Dermis microvascular lymphatic vessel endothelial cell (primary cell): ENCODE measurements around the gene YWHAQ. TPM values are rescaled to one million over a fixed set of nuclear protein-coding genes. Genes with fewer than 3 reads are reported as not detected.
"Not testable (repeated sequence)": the region's sequence is repeated elsewhere in the genome, so short reads cannot be mapped to it uniquely, and the experiment has no call there.

Experiments
- DNase-seq, 2 donors: peaks; one replicate each; pipeline versions ENCODE4 v3.0.0 to v3.0.0-alpha.2; 2010; ENCODE audit warnings: low read depth in 2 of 2
- total RNA-seq: library from RNA; depleted of rRNA; stranded (reverse); fragments of >200 nt; gene quantifications from 2 replicates; pipeline ENCODE4 v1.2.1, GENCODE V29; 2014

The YWHAQ gene
- total RNA-seq, 1 donor from 2014 or later: 199 TPM

DNA sequence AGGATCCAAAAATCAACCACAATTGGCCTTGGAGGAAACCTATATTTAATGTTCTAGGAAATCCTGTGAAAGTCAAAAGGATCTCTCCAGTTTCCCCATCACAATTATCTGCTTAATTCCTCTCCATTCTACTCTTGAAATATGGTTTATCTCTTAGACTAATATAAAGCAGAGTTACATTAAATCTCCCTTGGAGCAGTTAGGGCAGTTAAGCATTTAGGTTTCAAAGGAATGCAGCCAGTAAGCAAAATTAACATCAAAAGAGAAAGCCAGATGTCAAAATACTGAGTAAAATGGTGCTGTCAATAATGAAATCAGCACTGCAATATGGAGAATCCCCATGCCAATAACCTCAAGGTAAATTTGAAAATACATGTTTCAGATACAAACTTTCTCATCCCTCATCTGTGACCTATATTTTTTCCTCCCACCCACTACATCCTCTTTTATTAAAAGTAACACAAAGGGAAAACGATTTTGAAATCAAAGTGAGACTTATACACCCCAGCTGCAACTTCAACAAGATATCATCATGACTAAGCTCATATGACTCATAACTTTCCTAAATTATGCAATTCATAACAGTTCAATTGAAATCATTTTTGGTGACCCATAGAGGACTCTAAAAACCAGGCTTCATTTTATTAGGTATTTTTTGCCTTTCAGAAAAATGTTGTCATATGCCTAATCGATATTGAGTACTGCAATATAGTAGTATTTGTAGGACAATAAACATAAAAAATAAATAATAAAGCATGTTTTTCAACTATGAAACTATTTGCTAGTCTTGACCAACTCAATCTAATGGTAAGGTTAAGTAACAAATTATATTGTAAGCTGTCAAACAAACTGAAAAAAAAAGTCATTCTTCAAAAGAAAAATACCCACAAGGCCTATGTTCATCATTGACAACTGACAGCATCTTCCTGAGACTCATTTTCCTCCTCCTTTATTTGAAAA lies 78.3 kb downstream of the YWHAQ start:
- DNase-seq: peak; percentile 69 to 82

DNA sequence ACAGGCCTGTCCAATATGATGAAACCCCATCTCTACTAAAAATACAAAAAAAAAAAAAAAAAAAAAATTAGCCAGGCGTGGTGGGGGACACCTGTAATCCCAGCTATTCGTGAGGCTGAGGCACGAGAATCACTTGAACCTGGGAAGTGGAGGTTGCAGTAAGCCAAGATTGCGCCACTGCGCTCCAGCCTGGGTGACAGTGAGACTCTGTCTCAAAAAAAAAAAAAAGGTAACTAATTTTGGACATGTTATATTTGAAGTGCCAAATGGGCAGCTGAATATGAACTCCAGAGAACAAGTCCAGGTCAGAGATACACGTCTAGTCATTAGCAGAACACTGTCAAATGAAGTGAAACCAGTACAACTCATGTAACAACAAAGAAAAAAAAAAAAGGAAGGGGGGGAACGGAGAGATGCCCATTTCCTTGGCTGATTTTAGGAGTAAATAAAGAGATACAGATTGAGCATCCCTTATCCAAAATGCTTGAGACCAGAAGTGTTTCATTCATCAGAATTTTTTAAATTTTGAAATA lies 79.9 kb downstream of the YWHAQ start:
- not testable (repeated sequence) for DNase-seq

DNA sequence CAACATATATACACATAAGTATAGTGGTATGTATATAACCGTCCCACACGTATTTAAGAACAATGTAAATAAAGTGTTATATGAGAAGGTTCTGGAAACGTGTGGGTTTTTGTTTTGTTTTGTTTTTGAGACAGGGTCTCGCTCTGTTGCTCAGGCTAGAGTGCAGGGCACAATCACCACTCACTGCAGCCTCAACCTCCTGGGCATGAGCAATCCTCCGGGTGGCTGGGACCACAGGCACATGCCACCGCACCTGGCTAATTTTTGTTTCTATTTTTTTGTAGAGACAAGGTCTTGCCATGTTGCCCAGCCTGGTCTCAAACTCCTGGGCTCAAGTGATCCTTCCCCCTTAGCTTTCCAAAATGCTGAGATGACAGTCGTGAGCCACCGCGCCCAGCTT lies 81.4 kb downstream of the YWHAQ start:
- no peak for DNase-seq

DNA sequence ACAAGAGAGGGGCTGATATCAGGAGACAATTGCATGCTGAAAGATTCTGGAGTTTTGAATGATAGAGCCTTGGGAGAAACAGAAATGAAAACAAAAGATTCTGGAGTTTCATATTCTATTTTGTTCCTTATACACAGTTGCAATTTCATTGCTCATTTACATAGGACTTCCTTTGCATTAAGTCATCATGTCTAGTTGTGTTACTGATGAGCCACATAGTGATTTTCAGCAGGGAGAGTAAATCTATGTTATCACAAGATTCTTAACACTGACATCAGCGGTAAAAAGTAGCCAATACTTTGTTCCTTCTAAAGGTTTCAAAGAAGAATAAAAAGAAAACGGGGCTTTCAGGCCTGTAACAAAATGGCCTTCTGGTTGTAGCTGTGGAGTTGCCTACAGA lies 82.3 kb downstream of the YWHAQ start:
- DNase-seq: peak in 1 of 2 donors; percentile 16

DNA sequence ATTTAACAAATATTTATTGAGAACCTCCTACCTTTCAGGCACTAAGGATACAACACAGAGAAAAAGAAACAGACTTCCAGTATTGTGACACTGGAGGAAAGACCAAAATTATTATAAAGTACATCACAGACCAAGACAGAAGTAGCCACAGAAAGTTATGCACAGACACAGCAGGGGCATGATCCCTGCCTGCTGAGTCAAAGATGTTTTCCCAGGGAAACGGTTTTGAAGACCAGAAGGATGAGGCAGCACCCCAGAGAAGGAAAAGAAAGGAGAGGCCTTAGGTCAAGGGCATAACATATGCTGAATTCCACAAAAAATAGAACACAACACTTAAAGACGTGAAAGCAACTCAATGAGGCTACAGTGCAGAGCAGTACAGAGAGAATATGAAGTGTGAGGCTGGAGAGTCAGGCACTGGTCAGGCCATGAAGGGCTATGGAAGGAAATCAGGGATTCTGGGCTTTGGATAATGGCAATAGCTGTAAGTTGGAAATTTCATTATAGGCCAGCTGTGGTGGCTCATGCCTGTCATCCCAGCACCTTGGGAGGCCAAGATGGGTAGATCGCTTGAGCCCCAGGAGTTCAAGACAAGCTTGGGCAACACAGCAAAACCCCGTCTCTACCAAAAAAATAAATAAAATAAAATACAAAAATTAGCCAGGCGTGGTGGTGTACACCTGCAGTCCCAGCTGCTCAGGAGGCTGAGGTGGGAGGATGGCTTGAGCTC lies 83.4 kb downstream of the YWHAQ start:
- peak in 1 of 2 donors; percentile 29 for DNase-seq

DNA sequence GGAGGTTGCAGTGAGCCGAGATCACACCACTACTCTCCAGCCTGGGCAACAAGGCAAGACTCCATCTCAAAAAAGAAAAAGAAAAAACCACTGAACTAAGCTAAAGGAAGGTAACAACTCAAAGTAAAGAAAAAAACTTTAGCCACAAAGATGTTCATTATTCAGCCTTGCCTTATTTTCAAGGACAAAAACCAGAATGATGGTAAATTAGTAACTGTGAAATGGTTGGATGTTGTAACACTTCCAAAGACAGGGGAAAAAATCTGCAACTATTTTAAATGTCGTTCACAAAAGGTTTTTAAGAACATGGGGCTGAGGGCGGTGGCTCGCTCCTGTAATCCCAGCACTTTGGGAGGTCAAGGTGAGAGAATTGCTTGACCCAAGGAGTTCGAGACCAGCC lies 85.3 kb downstream of the YWHAQ start:
- no peak for DNase-seq

DNA sequence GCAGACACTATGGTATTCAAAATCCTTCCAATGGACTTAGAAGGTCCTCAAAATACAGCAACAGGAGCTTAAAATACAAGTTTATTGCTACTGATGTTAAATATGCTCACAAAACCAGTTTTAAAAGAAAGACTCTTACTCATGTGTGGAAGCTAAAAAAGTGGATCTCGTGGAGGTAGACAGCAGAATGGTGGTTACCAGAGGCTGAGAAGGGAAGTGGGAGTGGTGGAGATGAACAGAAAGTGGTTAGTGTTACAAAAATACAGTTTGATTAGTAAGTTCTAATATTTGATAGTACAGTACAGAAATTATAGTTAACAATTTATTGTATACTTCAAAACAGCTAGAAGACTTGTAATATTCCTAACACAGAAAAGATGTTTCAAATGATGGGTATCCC lies 87.2 kb downstream of the YWHAQ start:
- DNase-seq: no peak

DNA sequence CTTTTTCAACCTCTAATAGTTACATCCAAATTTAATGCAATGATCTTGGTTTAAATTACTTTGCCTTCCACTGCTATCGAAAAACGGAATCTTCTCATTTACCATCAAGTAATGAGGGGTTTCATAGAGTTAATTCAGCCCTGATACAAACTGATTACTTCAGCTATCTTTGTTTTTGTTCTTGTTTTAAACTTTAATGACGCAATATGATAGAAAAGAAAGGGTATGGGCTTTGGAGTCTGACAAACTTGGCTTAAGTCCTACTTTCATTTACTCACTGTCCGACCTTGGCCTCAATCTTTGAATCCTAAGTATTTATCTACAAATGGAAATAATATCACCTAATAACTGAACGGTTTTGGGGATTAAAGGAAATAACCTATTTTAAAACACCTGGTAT lies 91.3 kb downstream of the YWHAQ start:
- peak in 1 of 2 donors; percentile 27 for DNase-seq

DNA sequence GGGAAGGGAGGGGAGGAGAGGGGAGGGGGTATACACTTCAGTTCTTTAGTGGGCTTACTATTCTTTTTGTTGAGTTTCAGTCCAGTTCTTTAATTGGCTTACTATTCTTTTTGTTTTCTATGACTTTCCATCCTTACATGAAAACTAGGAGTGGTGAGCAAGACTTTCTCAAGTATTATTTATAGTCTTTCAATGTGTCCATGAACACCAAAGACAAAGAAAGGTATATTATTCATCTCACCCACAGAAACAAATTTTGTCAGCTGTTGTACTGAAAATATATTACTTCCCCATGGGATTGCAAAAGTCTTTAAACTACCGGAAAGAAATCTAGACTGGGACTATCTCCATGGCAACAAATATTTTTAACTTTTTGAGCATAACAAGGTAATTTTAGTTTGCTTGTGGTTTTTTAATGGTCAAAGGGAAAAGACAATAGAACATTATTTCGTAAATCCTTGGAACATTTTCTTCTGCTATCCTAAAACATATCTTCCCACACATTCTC lies 92.7 kb downstream of the YWHAQ start:
- DNase-seq: peak; percentile 85 to 87

DNA sequence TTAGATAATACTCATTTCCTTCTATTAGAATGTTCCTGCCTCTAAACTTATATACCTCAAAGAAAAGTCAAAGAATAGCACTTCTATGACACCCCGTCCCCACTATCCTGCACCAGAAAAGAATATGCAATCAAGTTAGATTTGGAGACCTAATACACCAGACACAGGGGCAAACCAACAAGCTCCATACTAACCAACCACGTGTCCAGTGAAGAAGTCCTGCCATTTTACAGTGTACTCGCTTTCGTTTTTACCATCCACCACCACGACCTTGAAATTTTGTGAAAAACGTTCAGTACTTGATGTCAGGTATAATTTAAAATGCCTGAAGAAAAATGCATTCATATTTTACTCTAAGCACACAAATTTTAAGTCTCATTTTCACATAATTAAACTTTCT lies 94.3 kb downstream of the YWHAQ start:
- no peak for DNase-seq

DNA sequence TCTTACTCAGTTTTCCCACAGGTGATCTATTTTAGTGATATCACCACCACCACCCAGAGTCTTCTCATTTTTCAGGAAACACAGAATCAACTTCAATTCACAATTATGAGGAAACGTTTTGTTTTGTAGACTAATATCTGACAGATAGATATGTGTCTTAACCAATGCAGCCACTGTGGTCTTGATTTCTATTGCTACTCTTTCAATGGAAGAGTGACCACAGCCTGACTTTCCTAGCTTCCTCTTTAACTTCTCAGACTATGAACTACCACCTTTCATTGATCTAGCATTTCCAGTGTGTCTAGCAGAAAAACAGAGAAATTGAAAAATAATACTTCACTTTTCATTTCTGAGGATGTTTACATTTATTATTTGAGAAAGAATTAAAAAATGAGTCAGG lies 95.6 kb downstream of the YWHAQ start:
- DNase-seq: no peak

Other genes starting within 250 kb of the YWHAQ start
- gene ITGB1BP1, start 207.5 kb downstream of the YWHAQ start, total RNA-seq: 32.5 and 32.9 TPM in 2 replicates
- gene CPSF3, start 207.3 kb downstream of the YWHAQ start, total RNA-seq: 31.1 and 37.7 TPM in 2 replicates
- gene IAH1, start 156.4 kb downstream of the YWHAQ start, total RNA-seq: 37.0 and 38.3 TPM in 2 replicates
- gene ADAM17, start 75.2 kb downstream of the YWHAQ start, total RNA-seq: 44.5 and 45.8 TPM in 2 replicates
- gene TAF1B, start 212.5 kb upstream of the YWHAQ start, total RNA-seq: 16.3 and 25.7 TPM in 2 replicates